ENCODE results near the gene BACE2. TPM values are rescaled to one million over a fixed set of nuclear protein-coding genes. Genes with fewer than 3 reads are reported as not detected.
A peak's percentile ranks its signal among the peaks of the same experiment; 100 is the strongest.

BACE2 gene
- polyA plus RNA-seq, 1 experiment = 66.8 TPM

- ChIA-PET POLR2A (no interaction called here), CTCF (no interaction called here)
- no peak for DNase-seq (ENCODE audit: low read depth, low spot score)
- no peak for TF ChIP-seq CTCF (IDR thresholded peaks at IDR 0.05; ENCODE audit: low read depth, low read length)
- no peaks in the 10 kb centered on the region for H3K27me3 ChIP-seq (ENCODE audit: control insufficient read depth, insufficient read depth, low read length)
- H3K27ac ChIP-seq (ENCODE audit: low read depth, low read length) = no peak overlapping the region
- no peak overlapping the region for H3K4me3 ChIP-seq (ENCODE audit: low read depth, low read length)
- H3K9me3 ChIP-seq (ENCODE audit: control insufficient read depth, insufficient read depth, low read length) = peaks cover 10% of the 10 kb centered on the region
Observed at GRCh38 chr21:41215856-41216408, 48.0 kb downstream of the BACE2 start.

- H3K27me3 ChIP-seq (ENCODE audit: control insufficient read depth, insufficient read depth, low read length) = no peaks in the 10 kb centered on the region
- no peak overlapping the region for H3K4me3 ChIP-seq (ENCODE audit: low read depth, low read length)
- peaks cover 10% of the 10 kb centered on the region for H3K9me3 ChIP-seq (ENCODE audit: control insufficient read depth, insufficient read depth, low read length)
- no peak overlapping the region for H3K27ac ChIP-seq (ENCODE audit: low read depth, low read length)
- DNase-seq (ENCODE audit: low read depth, low spot score) = no peak
- POLR2A ChIA-PET = no interaction called here
- TF ChIP-seq CTCF (IDR thresholded peaks at IDR 0.05; ENCODE audit: low read depth, low read length) = no peak
- CTCF ChIA-PET = no interaction called here
Observed at GRCh38 chr21:41216486-41216885, 48.5 kb downstream of the BACE2 start.

- H3K27me3 ChIP-seq (ENCODE audit: control insufficient read depth, insufficient read depth, low read length) = no peaks in the 10 kb centered on the region
- ChIA-PET CTCF (no interaction called here), POLR2A (interaction anchor here (0.7 kb wide), 1 partner anchor 49 kb away, joined by 3 read pairs; no protein-coding TSS in a partner anchor)
- peak; percentile 49 for DNase-seq (ENCODE audit: low read depth, low spot score)
- H3K27ac ChIP-seq (ENCODE audit: low read depth, low read length) = peak overlapping the region; percentile 90
- peaks cover 17% of the 10 kb centered on the region for H3K9me3 ChIP-seq (ENCODE audit: control insufficient read depth, insufficient read depth, low read length)
- TF ChIP-seq CTCF (IDR thresholded peaks at IDR 0.05; ENCODE audit: low read depth, low read length) = no peak
- no peak overlapping the region for H3K4me3 ChIP-seq (ENCODE audit: low read depth, low read length)
Observed at GRCh38 chr21:41217671-41218385, 49.9 kb downstream of the BACE2 start.

- H3K9me3 ChIP-seq (ENCODE audit: control insufficient read depth, insufficient read depth, low read length) = peaks cover 17% of the 10 kb centered on the region
- ChIA-PET POLR2A (no interaction called here), CTCF (no interaction called here)
- DNase-seq (ENCODE audit: low read depth, low spot score) = no peak
- no peak for TF ChIP-seq CTCF (IDR thresholded peaks at IDR 0.05; ENCODE audit: low read depth, low read length)
- H3K27ac ChIP-seq (ENCODE audit: low read depth, low read length) = peak overlapping the region; percentile 39
- H3K27me3 ChIP-seq (ENCODE audit: control insufficient read depth, insufficient read depth, low read length) = no peaks in the 10 kb centered on the region
- H3K4me3 ChIP-seq (ENCODE audit: low read depth, low read length) = no peak overlapping the region
Observed at GRCh38 chr21:41219498-41220207, 51.7 kb downstream of the BACE2 start.

- Histone ChIP-seq H3K4me3 (ENCODE audit: low read depth, low read length) (no peak overlapping the region), H3K27me3 (ENCODE audit: control insufficient read depth, insufficient read depth, low read length) (no peaks in the 10 kb centered on the region), H3K9me3 (ENCODE audit: control insufficient read depth, insufficient read depth, low read length) (peaks cover 17% of the 10 kb centered on the region), H3K27ac (ENCODE audit: low read depth, low read length) (no peak overlapping the region)
- ChIA-PET POLR2A (no interaction called here), CTCF (no interaction called here)
- TF ChIP-seq CTCF (IDR thresholded peaks at IDR 0.05; ENCODE audit: low read depth, low read length) = no peak
- no peak for DNase-seq (ENCODE audit: low read depth, low spot score)
Observed at GRCh38 chr21:41220208-41220733, 52.3 kb downstream of the BACE2 start.
